ENCODE measurements around the gene HIVEP3. TPM values are rescaled to one million over a fixed set of nuclear protein-coding genes. Genes with fewer than 3 reads are reported as not detected.

The HIVEP3 gene
- total and polyA plus RNA-seq, 4 experiments from 2014 or later, result 8.2 to 12.8 (median 10.8) TPM

DNA sequence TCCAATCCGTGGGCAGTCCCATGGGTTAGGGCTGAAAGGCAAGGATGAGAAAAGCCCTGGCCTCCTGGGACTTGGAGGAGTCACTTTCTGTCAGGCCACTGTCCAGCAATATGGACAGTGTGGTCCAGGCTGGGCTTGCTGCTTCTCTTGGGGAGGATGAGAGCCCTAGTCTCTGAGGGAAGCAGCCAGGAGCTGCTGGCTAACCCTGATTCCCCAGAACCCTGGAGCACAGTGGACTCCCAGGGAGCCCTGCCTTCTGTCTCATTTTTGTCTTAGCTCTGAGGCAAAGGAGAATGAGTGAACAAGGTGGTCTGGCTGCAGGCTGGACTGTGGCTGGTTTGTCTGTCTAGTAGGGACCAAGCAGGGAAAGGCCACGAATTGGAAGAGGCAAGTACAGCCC lies 410.4 kb downstream of the HIVEP3 start:
- Histone ChIP-seq H3K4me1 (ENCODE audit: insufficient read depth, low read length) (no peaks in the 10 kb centered on the region), H3K9me3 (ENCODE audit: control insufficient read depth in 1 of 2, low read length in 2 of 2) (no peaks in the 10 kb centered on the region), H3K36me3 (ENCODE audit: insufficient read depth, low read length) (no peaks in the 10 kb centered on the region), H3K27me3 (ENCODE audit: insufficient read depth, low read length) (no peaks in the 10 kb centered on the region), H3K27ac (ENCODE audit: low read depth, low read length) (no peak overlapping the region), H3K4me3 (ENCODE audit: low read length in 2 of 2) (no peak overlapping the region)
- CTCF ChIA-PET (ENCODE audit: partially characterized antibody), result no interaction called here
- POLR2A ChIA-PET (ENCODE audit: partially characterized antibody), result no interaction called here
- intact Hi-C loops (cut with micrococcal nuclease), result no loop called here
- Mint-ChIP-seq H3K4me3 (no peak overlapping the region), H3K4me1 (peaks cover 0 to 3% (median 0%) of the 10 kb centered on the region in 4 donors), H3K36me3 (peaks cover 11 to 14% of the 10 kb centered on the region in 2 donors), H3K9me3 (no peaks in the 10 kb centered on the region), H3K27ac (peak overlapping the region in 1 of 7 donors; percentile 13), H3K27me3 (no peaks in the 10 kb centered on the region)
- no peak for DNase-seq

DNA sequence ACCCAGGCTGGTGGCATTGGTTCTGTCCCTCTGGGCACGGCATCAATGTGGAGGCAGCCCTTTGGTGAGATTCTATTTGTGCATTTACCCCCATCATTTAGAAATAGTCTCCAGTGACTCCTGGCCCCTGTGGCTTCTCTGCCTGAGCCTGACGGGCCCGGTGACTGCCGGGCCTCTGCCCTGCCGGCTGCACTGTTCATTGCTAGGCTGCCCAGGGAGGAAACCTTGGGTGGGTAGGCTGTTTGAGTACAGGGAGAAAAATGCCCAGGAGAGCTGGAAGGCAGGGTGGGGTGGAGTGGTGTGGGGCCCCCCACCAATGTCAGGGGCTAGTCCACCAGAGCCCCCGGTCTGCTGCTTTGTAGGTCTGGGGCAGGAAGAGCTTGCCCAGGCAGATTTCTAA lies 410.9 kb downstream of the HIVEP3 start:
- CTCF ChIA-PET (ENCODE audit: partially characterized antibody), result interaction anchor here (1.1 kb wide), 1 partner anchor 9 kb away, joined by 3 read pairs; no protein-coding TSS in a partner anchor
- intact Hi-C loops (cut with micrococcal nuclease), result no loop called here

DNA sequence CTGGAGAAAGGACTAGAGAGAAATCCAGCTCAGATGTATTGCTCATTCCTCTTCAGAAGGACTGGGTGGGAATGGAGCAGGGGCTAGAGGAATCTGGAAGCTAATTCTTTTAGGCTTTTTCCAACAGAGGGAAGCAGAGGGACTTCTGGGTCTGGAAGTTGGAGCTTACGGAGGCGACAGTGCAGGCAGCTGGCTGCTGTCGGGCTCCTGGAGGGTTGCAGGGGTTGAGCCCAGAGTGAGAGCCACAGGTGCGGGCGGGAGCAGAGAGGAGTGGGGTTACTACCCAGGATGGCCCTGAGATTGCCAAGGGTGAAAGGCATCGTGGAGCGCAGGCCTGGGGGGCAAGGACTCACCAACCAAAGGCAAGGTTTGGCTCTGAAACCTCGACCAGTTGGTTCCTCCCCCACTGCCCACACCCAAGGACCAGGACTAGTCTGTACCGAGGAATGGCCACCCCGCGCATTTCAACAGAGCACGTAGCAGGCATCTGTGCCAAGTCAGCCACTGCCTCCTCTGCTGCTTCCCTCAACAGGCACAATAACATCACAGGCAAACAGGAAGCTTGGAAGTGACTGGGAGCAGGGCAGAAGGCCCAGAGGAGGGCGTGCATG lies 411.5 kb downstream of the HIVEP3 start:
- POLR2A ChIA-PET (ENCODE audit: partially characterized antibody), result no interaction called here
- H3K9me3 Mint-ChIP-seq, result no peaks in the 10 kb centered on the region
- DNase-seq, result no peak
- CTCF ChIA-PET (ENCODE audit: partially characterized antibody), result interaction anchor here (1.1 to 1.4 kb wide), 2 partner anchors 8 to 9 kb away, joined by 3 to 4 read pairs; no protein-coding TSS in a partner anchor
- H3K36me3 Mint-ChIP-seq, result peaks cover 8 to 12% of the 10 kb centered on the region in 2 donors
- peak overlapping the region in 1 of 7 donors; percentile 29 for H3K27ac Mint-ChIP-seq
- no peaks in the 10 kb centered on the region for H3K27me3 Mint-ChIP-seq
- Histone ChIP-seq H3K9me3 (ENCODE audit: control insufficient read depth in 1 of 2, low read length in 2 of 2) (no peaks in the 10 kb centered on the region), H3K27ac (ENCODE audit: low read depth, low read length) (no peak overlapping the region), H3K4me3 (ENCODE audit: low read length in 2 of 2) (no peak overlapping the region), H3K27me3 (ENCODE audit: insufficient read depth, low read length) (no peaks in the 10 kb centered on the region), H3K36me3 (ENCODE audit: insufficient read depth, low read length) (no peaks in the 10 kb centered on the region), H3K4me1 (ENCODE audit: insufficient read depth, low read length) (no peaks in the 10 kb centered on the region)
- peaks cover 0 to 3% (median 0%) of the 10 kb centered on the region in 4 donors for H3K4me1 Mint-ChIP-seq
- intact Hi-C loops (cut with micrococcal nuclease), result no loop called here
- H3K4me3 Mint-ChIP-seq, result no peak overlapping the region

More for the DNA sequence above, 410.9 kb downstream of the HIVEP3 start:
- no peaks in the 10 kb centered on the region for H3K9me3 Mint-ChIP-seq
- H3K27me3 ChIP-seq (ENCODE audit: insufficient read depth, low read length), result no peaks in the 10 kb centered on the region
- POLR2A ChIA-PET (ENCODE audit: partially characterized antibody), result no interaction called here
- no peaks in the 10 kb centered on the region for H3K27me3 Mint-ChIP-seq
- no peak overlapping the region for H3K4me3 Mint-ChIP-seq
- no peaks in the 10 kb centered on the region for H3K4me1 ChIP-seq (ENCODE audit: insufficient read depth, low read length)
- H3K36me3 ChIP-seq (ENCODE audit: insufficient read depth, low read length), result no peaks in the 10 kb centered on the region
- H3K27ac ChIP-seq (ENCODE audit: low read depth, low read length), result no peak overlapping the region
- peaks cover 0 to 3% (median 0%) of the 10 kb centered on the region in 4 donors for H3K4me1 Mint-ChIP-seq
- peaks cover 8 to 14% of the 10 kb centered on the region in 2 donors for H3K36me3 Mint-ChIP-seq
- H3K27ac Mint-ChIP-seq, result no peak overlapping the region
- no peak overlapping the region for H3K4me3 ChIP-seq (ENCODE audit: low read length in 2 of 2)
- no peak for DNase-seq
- H3K9me3 ChIP-seq (ENCODE audit: control insufficient read depth in 1 of 2, low read length in 2 of 2), result no peaks in the 10 kb centered on the region

DNA sequence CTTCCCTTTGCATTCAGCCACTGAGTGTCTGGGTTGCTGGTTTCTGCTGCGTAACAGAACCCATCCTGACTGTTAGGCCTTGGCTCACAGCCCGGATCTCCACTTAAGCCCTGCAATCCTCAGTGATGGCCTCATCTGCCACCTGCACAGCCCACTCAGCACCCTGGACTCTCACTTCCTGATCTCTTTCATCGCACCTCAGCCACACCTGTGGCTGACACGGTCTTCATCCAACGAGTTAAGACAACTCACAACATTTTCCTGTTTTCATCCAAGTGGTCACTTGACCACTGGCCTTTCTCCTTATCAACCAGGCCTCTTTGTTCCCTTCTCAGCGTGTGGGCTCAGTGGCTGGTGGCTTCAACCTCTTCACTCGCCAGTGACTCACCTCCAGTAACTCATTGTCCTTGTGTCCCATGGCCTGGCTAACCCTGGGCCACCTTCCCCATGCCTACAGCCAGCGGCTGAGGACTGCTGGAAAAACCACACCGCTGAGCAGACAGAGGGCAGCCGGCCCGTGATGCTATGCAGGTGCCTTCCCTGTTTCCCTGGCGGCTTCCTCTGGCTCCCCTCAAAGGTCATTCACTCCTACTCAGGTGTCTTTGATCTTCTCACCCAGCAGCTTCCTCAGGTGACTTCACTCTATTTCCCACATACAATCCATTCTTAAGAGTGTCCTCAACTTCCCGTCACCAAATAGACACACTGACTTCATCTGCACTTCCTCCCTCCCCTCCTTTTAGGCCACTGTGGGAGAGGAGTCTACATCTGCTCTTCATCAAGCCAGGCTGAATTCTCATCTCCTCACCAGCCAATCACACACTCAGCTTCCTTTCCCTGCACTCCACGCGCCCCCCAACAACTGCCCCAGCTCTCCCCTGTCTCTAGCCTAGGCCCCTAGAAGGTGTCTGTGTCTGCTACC lies 414.3 kb downstream of the HIVEP3 start:
- no peak overlapping the region for H3K4me3 Mint-ChIP-seq
- peaks cover 0 to 2% (median 0%) of the 10 kb centered on the region in 4 donors for H3K4me1 Mint-ChIP-seq
- intact Hi-C loops (cut with micrococcal nuclease), result no loop called here
- H3K4me1 ChIP-seq (ENCODE audit: insufficient read depth, low read length), result no peaks in the 10 kb centered on the region
- H3K27ac ChIP-seq (ENCODE audit: low read depth, low read length), result no peak overlapping the region
- H3K36me3 Mint-ChIP-seq, result no peaks in the 10 kb centered on the region
- peak overlapping the region in 1 of 7 donors; percentile 25 for H3K27ac Mint-ChIP-seq
- no peaks in the 10 kb centered on the region for H3K9me3 ChIP-seq (ENCODE audit: control insufficient read depth in 1 of 2, low read length in 2 of 2)
- DNase-seq, result no peak
- no peak overlapping the region for H3K4me3 ChIP-seq (ENCODE audit: low read length in 2 of 2)
- H3K36me3 ChIP-seq (ENCODE audit: insufficient read depth, low read length), result no peaks in the 10 kb centered on the region
- no peaks in the 10 kb centered on the region for H3K27me3 ChIP-seq (ENCODE audit: insufficient read depth, low read length)
- H3K9me3 Mint-ChIP-seq, result peaks cover 0 to 2% (median 0%) of the 10 kb centered on the region in 8 donors
- H3K27me3 Mint-ChIP-seq, result no peaks in the 10 kb centered on the region
- ChIA-PET POLR2A (ENCODE audit: partially characterized antibody) (no interaction called here), CTCF (ENCODE audit: partially characterized antibody) (no interaction called here)

DNA sequence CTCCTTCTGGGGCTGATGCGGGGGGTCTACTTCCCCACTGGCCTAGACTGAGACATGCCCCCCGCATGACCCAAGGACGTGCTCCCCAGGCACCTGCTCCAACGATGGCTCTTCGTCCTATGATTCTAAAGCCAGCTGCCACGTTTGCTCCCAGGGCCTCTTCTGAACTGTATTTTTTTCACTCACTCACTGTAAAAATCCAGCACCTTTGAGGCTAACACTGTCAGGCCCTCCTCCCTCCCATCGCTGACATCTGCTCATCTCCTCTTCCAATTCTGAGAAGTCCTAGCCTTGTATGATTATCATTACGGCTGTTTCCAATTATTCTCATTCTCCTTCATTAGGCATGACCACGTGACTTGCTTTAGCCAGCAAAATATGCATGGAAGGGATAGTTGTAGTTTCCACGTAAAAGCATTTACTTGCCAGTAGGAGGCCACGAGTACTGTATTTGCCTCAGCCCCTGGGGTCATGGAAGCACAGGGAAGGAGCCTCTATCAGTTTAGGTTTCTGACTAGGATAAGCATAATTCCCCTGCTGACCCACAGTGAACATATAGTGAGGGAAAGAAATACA lies 415.1 kb downstream of the HIVEP3 start:
- intact Hi-C loops (cut with micrococcal nuclease), result no loop called here
- peaks cover 0 to 2% (median under 1%) of the 10 kb centered on the region in 4 donors for H3K4me1 Mint-ChIP-seq
- POLR2A ChIA-PET (ENCODE audit: partially characterized antibody), result no interaction called here
- Histone ChIP-seq H3K36me3 (ENCODE audit: insufficient read depth, low read length) (no peaks in the 10 kb centered on the region), H3K4me1 (ENCODE audit: insufficient read depth, low read length) (no peaks in the 10 kb centered on the region), H3K4me3 (ENCODE audit: low read length in 2 of 2) (no peak overlapping the region), H3K27me3 (ENCODE audit: insufficient read depth, low read length) (no peaks in the 10 kb centered on the region), H3K27ac (ENCODE audit: low read depth, low read length) (no peak overlapping the region), H3K9me3 (ENCODE audit: control insufficient read depth in 1 of 2, low read length in 2 of 2) (no peaks in the 10 kb centered on the region)
- no peaks in the 10 kb centered on the region for H3K27me3 Mint-ChIP-seq
- H3K4me3 Mint-ChIP-seq, result no peak overlapping the region
- H3K27ac Mint-ChIP-seq, result no peak overlapping the region
- H3K9me3 Mint-ChIP-seq, result peaks cover 0 to 2% (median 0%) of the 10 kb centered on the region in 8 donors
- no peak for DNase-seq
- H3K36me3 Mint-ChIP-seq, result no peaks in the 10 kb centered on the region
- CTCF ChIA-PET (ENCODE audit: partially characterized antibody), result no interaction called here

- no peaks in the 10 kb centered on the region for H3K36me3 ChIP-seq (ENCODE audit: insufficient read depth, low read length)
- no peak overlapping the region for H3K27ac ChIP-seq (ENCODE audit: low read depth, low read length)
- intact Hi-C loops (cut with micrococcal nuclease), result no loop called here
- H3K27me3 ChIP-seq (ENCODE audit: insufficient read depth, low read length), result no peaks in the 10 kb centered on the region
- Mint-ChIP-seq H3K27ac (no peak overlapping the region), H3K4me1 (peaks cover 0 to 6% (median under 1%) of the 10 kb centered on the region in 4 donors), H3K27me3 (peaks cover 0 to 6% of the 10 kb centered on the region in 2 donors), H3K9me3 (peaks cover 0 to 2% (median 0%) of the 10 kb centered on the region in 8 donors), H3K36me3 (no peaks in the 10 kb centered on the region), H3K4me3 (no peak overlapping the region)
- CTCF ChIA-PET (ENCODE audit: partially characterized antibody), result no interaction called here
- H3K4me1 ChIP-seq (ENCODE audit: insufficient read depth, low read length), result no peaks in the 10 kb centered on the region
- no peak overlapping the region for H3K4me3 ChIP-seq (ENCODE audit: low read length in 2 of 2)
- POLR2A ChIA-PET (ENCODE audit: partially characterized antibody), result no interaction called here
- DNase-seq, result no peak
- no peaks in the 10 kb centered on the region for H3K9me3 ChIP-seq (ENCODE audit: control insufficient read depth in 1 of 2, low read length in 2 of 2)
These were observed 415.8 kb downstream of the HIVEP3 start for GRCh38 chr1:41502912-41503311.

GRCh38 chr1:41501581-41501980 lies 417.1 kb downstream of the HIVEP3 start:
- CTCF ChIA-PET (ENCODE audit: partially characterized antibody), result no interaction called here
- no peak overlapping the region for H3K4me3 ChIP-seq (ENCODE audit: low read length in 2 of 2)
- no peaks in the 10 kb centered on the region for H3K36me3 ChIP-seq (ENCODE audit: insufficient read depth, low read length)
- H3K36me3 Mint-ChIP-seq, result no peaks in the 10 kb centered on the region
- no peak overlapping the region for H3K4me3 Mint-ChIP-seq
- H3K9me3 Mint-ChIP-seq, result peaks cover 0 to 2% (median 0%) of the 10 kb centered on the region in 8 donors
- no peak overlapping the region for H3K27ac ChIP-seq (ENCODE audit: low read depth, low read length)
- H3K27me3 Mint-ChIP-seq, result peaks cover 5 to 6% of the 10 kb centered on the region in 2 donors
- peaks cover 0 to 6% (median under 1%) of the 10 kb centered on the region in 4 donors for H3K4me1 Mint-ChIP-seq
- H3K4me1 ChIP-seq (ENCODE audit: insufficient read depth, low read length), result no peaks in the 10 kb centered on the region
- no peaks in the 10 kb centered on the region for H3K9me3 ChIP-seq (ENCODE audit: control insufficient read depth in 1 of 2, low read length in 2 of 2)
- no peaks in the 10 kb centered on the region for H3K27me3 ChIP-seq (ENCODE audit: insufficient read depth, low read length)
- no peak for DNase-seq
- intact Hi-C loops (cut with micrococcal nuclease), result no loop called here
- no peak overlapping the region for H3K27ac Mint-ChIP-seq
- POLR2A ChIA-PET (ENCODE audit: partially characterized antibody), result no interaction called here
